OCI-LY1 (cell line): ENCODE data around the gene WWOX.

Source experiments
- EZH2 ChIP-seq: fragments of 200-600 bp; sonication (generic), shearing (Covaris generic); IDR thresholded peaks from 2 replicates; pipeline ENCODE4 v1.8.0; 2017; ENCODE audit warnings: borderline replicate concordance, mixed run types, mild to moderate bottlenecking, antibody characterized with exemption, low read length, moderate library complexity, mixed read lengths
- TF ChIP-seq, protein P1 (sequence below): fragments of 200-600 bp; sonication (generic), shearing (Covaris generic); IDR thresholded peaks from 2 replicates; pipeline ENCODE4 v1.5.1; 2017; ENCODE audit warnings: mild to moderate bottlenecking, antibody characterized with exemption, low read length, moderate library complexity, mixed read lengths

DNA sequence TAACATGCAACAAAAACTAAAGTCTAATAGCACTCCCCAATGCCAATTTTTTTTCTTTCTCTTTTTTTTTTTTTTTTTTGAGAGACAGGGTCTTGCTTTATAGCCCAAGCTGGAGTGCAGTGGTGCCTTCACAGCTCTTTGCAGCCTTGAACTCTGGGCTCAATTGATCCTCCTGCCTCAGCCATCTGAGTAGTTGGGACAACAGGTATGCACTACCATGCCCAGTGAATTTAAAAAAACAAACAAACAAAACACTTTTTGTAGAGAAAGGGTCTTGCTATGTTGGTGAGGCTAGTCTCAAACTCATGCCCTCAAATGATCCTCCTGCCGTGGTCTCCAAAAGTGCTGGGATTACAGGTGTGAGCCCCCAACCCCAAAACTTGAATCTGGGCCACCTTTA, 632.3 kb downstream of the WWOX start:
- TF ChIP-seq, protein P1, sequence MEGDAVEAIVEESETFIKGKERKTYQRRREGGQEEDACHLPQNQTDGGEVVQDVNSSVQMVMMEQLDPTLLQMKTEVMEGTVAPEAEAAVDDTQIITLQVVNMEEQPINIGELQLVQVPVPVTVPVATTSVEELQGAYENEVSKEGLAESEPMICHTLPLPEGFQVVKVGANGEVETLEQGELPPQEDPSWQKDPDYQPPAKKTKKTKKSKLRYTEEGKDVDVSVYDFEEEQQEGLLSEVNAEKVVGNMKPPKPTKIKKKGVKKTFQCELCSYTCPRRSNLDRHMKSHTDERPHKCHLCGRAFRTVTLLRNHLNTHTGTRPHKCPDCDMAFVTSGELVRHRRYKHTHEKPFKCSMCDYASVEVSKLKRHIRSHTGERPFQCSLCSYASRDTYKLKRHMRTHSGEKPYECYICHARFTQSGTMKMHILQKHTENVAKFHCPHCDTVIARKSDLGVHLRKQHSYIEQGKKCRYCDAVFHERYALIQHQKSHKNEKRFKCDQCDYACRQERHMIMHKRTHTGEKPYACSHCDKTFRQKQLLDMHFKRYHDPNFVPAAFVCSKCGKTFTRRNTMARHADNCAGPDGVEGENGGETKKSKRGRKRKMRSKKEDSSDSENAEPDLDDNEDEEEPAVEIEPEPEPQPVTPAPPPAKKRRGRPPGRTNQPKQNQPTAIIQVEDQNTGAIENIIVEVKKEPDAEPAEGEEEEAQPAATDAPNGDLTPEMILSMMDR = no peak
- TF ChIP-seq EZH2 = no peak
